Inflammatory macrophage treated with lipopolysaccharide for 4 hours (primary cell): ENCODE data around the gene USP8.
"Not testable (repeated sequence)": the region's sequence is repeated elsewhere in the genome, so short reads cannot be mapped to it uniquely, and the experiment has no call there.

ENCODE experiments used
- DNase-seq: peaks from one replicate; pipeline ENCODE4 v3.0.0-alpha.2; 2020

USP8 gene

GRCh38 chr15:50424066-50424890 is at the start of gene USP8:
Gene USP8, plus strand, starts transcription at chr15:50424405. Its CDS starts 14,669 bp downstream, at chr15:50439074.
- DNase-seq = peak; percentile 98

- DNase-seq = peak; percentile 46
Measured at GRCh38 chr15:50377867-50378751, 46.1 kb upstream of the USP8 start.

GRCh38 chr15:50378776-50379175 is 45.4 kb upstream of the USP8 start:
- DNase-seq = no peak

GRCh38 chr15:50379413-50379812 is 44.8 kb upstream of the USP8 start:
- not testable (repeated sequence) for DNase-seq

DNA sequence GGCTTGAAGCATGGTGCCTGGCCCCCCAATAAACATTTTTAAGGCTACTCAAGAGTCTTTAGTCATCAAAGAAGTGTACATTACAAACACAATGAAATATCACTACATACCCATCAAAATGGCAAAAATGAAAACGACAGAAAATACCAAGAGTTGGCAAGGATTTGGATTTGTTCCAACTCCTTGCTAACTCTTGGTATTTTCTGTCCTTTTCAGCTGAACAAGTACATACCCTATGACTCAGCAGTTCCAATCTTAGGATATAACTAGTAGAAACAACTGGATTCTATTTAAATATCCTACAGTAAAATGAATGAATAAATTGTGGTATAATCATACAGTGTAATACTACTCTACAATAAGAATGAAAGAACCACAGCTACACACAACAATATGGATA is 44.1 kb upstream of the USP8 start:
- DNase-seq = no peak

DNA sequence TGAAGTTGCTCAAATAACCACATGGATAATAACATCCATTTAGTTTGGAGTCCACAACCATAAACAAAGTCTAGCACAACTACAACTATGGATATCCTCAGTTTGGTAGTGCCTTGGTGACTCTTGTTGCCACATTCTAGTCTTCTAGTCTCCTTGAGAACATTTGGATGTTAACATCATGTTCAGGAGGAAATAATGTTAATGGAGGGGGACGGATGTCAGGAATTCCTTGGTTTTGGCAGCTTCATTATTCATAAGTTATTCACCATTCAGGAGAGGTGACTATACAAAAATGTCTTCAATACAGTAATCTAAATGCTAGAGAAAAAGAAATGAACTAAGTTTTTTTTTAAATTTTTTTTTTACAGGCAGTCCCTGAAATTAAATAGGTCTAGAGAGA is 42.8 kb upstream of the USP8 start:
- DNase-seq = no peak

DNA sequence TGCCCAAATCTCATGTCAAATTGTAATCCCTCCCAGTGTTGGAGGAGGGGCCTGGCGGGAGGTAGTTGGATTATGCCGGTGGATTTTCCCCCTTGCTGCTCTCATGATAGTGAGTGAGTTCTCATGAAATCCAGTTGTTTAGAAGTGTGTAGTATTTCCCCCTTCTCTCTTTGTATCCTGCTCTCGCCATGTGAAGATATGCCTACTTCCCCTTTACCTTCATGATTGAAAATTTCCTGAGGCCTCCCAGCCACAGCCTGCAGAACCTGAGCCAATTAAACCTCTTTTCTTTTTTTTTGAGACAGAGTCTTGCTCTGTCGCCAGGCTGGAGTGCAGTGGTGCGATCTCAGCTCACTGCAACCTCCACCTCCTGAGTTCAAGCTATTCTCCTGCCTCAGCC is 41.8 kb upstream of the USP8 start:
- DNase-seq = not testable (repeated sequence)

DNA sequence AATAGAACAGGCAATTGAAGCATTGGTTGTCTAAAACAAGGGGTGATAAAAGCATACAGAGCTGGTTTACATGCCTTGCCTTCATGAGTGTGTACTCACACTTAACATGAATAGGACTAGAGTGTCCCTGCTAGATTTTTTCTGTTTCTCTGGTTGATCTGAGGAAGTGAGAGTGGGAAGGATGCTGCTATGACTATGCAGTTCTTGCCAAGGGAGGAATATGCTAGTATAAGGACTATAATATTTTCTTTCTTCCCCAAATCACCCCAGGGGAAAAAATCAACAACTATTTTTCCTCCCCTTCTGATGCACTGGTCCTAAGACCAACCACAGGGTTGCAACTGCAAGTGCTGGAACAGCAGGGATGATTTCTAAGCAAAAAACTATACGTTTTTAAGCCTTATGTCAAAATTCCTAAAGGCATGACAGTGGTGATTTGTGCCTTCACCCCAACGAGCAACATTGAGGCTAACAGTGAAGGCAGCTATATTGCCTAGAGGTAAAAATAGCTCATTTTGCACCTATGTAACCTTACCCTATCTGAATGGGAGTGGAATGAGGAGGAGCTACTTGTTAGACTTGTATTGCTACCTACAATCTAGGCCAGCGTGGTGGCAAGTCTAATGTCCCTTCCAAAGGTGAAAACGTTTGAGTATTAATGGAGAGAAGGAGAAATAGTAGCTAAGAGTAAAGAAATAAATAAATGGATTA is 33.5 kb upstream of the USP8 start:
- DNase-seq = peak; percentile 71

- DNase-seq = not testable (repeated sequence)
Measured at GRCh38 chr15:50391561-50391960, 32.6 kb upstream of the USP8 start.

DNA sequence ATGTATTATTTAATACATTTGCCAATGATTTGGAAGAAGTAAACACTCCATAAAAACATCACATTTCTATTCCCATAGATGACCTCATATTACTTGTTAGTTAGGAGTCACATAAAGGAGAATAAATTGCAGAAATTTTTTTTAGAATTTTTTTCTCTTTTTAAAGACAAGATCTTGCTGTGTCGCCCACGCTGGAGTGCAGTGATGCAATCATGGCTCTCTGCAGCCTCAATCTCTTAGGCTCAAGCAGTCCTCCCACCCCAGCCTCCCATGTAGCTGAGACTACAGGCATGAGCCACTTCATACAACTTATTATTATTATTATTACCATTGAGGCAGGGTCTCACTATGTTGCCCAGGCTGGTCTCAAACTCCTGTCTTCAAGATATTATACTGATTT is 12.3 kb upstream of the USP8 start:
- DNase-seq = no peak

DNA sequence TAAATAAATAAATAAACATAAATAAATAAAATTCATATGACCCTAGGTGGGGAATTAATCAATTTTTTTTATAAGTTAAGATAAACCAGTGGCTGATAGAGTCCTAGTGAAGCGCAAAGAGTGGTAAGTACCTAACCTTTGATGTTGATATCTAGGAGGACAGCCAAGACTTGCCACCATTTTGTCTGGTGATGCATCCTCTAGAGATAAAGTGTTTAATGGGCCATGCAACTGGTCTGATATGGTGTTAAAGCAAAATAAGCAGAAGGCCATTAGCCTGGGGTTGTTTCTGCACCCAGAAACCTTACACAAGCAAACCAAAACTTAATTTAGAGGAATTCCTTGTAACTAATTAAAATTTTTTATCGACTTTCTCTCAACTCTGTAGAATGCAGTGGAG is 9.6 kb upstream of the USP8 start:
- no peak for DNase-seq

DNA sequence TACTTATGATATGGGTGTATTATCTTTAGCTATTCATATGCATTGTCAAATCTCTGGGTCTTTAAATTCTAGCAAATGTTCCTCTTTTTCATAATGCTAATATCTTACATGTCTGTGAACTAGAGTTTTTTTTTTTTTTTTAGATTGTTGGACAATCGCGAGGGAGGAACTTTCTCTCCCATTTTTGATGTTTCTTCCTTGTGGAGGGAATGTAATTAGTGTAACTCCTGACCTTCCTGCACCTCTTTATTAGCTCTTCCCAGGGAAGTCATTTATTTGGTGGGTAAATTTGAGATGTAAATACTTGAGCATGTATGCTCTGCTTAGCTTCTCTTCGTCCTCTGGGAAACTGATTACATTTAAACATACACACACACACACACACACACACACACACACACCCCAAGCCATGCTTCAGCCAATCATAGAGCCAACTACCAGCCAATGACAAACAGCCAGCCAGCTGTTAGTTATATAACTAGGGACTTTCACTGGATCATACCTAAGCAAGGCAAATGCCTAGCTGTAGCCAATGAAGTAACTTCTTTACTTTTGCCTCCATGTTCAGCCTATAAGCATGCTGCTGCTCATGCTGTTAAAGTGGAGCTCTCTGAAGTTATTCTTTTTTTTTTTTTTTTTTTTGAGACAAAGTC is 8.3 kb upstream of the USP8 start:
- DNase-seq = no peak

DNA sequence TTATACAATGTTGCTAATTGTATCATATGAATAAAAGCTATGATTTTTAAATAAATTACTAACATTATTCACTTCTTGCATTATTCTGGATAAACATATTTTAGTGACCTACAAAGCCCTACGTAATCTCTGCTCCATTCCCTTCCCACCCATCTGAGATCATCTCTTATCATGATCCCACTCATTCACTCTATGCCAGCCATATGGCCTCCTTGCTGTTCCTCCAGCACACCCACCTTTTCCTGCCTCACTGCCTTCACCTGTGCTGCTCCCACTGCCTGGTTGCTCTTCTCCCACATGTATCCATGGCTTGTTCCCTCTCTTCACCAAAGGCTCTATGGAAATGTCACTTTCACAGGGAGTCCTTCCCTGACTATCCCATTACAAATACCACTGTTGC is 7.3 kb upstream of the USP8 start:
- DNase-seq = no peak

DNA sequence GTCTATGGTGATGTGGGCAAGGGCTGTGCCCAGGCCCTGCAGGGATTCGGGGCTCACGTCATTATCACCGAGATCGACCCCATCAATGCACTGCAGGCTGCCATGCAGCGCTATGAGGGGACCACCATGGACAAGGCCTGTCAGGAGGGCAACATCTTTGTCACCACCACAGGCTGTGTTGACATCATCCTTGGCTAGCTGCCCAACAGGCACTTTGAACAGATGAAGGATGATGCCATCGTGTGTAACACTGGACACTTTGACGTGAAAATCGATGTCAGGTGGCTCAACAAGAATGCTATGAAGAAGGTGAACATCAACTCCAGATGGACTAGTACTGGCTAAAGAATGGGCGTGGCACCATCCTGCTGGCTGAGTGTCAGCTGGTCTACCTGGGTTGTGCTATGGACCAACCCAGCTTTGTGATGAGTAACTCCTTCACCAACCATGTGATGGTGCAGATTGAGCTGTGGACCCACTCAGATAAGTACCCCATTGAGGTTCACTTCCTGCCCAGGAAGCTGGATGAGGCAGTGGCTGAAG is 6.1 kb upstream of the USP8 start:
- no peak for DNase-seq

DNA sequence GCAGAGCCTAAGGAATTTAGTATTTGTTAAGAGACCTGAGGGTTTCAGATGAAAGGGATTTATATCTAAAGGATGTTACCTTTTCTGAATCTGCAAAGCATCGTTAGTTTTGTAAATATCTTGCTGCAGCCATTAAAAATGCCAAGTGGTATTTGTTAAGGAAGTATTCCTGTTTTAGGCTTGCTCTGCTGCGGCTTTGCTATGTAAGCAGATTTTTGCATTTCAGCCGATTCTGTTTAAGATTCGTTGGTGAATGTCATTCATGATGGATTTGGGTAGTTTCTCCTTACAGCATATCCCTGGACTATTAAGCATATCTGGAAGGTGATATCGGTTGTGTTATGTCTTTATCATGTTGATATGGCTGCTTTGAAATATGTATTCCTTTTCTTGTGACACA is 1.0 kb downstream of the USP8 start:
- DNase-seq = peak; percentile 14

DNA sequence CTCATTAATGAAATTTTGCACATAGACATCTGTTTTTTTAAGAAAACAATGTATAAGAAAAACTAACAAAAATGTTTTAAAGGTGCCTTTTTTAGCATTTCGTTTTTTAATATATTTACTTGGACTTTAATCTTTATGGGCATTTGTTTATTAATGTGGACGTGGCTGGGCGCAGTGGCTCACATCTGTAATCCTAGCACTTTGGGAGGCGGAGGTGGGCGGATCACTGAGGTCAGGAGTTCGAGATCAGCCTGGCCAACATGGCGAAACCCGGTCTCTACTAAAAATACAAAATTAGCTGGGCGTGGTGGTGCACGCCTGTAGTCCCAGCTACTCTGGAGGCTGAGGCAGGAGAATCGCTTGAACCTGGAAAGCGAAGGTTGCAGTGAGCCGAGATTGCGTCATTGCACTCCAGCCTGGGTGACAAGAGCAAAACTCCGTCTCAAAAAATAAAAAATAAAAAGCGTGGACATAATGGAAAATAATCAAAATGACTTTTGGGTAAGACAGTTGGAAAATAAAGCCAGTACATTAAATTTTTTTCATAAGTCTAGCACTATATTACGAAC is 1.6 kb downstream of the USP8 start:
- not testable (repeated sequence) for DNase-seq

DNA sequence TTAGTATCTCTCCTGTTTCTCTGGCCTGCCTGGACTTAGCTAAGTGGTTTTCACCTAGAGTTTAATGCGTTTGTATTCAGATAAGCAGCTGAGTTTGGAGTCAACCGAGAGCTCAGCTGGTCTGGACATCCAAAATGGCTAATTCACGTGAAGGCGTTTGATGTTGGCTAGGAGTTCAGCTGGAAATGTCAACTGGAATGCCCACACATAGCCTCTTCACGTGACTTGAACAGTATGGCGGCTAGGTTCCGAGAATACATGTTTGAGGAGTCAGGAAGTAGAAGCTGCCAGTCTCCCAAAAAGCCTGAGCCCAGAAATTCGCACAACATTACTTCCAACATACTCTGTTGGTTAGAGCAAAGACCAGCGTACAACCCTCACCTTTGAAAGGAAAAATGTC is 2.2 kb downstream of the USP8 start:
- DNase-seq = no peak

DNA sequence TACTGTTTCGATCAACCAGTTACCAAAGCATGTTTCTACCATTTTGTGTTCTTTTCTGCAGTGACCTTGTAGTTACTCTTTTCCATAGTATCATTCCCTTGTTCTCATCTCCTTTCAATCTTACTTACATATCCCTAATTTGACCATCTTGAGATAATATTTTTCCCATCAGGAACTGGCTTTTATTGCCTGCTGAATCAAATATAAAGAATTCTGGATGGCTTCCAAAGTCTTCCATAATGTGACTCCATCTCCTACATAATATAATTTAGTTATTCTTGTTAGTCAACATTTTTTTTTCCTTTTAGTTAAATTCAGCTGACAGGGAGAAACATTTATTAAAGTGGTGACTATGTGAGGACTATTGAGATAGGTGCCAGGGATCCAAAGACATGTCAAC is 7.0 kb downstream of the USP8 start:
- no peak for DNase-seq

GRCh38 chr15:50432230-50432629 is 8.0 kb downstream of the USP8 start:
- DNase-seq = no peak

DNA sequence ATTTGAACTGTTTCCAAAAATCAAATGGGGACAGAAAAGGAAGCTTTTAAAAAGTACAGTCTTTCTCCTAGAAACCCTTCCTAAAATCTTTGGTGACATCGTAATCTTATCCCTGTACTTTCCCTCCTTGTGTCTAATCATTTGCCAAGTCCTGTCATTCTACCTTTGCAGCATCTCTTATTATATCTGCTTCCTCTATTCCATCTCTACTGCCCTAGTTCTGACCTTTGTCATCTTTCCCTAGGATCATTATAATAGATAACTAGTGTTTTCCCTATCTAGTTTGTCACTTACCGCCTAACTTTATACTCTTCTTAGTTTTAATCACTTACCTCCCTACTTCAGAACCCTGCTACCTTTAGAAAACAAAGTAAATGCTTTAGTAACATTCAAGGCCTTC is 11.6 kb downstream of the USP8 start:
- no peak for DNase-seq

GRCh38 chr15:50438251-50438650 is 14.0 kb downstream of the USP8 start:
- DNase-seq = no peak

GRCh38 chr15:50440932-50441331 is 16.7 kb downstream of the USP8 start:
- no peak for DNase-seq
